ENCODE data around the gene PPME1. TPM values are rescaled to one million over a fixed set of nuclear protein-coding genes. Genes with fewer than 3 reads are reported as not detected.
"Not testable (repeated sequence)": the region's sequence is repeated elsewhere in the genome, so short reads cannot be mapped to it uniquely, and the experiment has no call there.

Gene PPME1
- total and polyA plus RNA-seq, 2 experiments from 2014 or later = 43.6 to 62.1 TPM

DNA sequence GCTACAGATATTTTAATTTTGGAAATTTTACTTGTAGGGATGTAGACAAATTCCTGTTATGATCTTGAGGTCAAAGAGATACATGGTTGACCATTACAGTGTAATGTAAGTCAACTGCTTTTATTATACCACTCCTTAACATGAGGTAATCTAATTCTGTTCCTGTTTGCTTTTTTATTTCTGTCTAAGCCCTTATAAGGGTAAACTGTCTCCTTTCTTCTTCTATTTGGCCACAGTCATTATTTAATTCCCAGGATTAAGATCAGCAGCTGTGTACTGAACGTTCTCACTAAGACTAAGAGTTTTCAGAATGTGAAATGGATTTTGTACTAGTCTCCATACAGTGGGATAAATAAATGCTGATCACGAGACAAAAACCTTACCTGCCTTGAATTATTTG is 33.1 kb upstream of the PPME1 start:
- H3F3A ChIP-seq (ENCODE audit: insufficient read depth) = peaks cover 36% of the 10 kb centered on the region
- H3K9ac ChIP-seq = no peak overlapping the region
- H3K9me2 ChIP-seq (ENCODE audit: insufficient read depth) = no peaks in the 10 kb centered on the region
- peak overlapping the region; percentile 42 for H3K4me3 ChIP-seq
- no peaks in the 10 kb centered on the region for H4K20me1 ChIP-seq (ENCODE audit: insufficient read depth)
- 0 out of 2 replicates have a peak, but pooled peaks cover 3% of the 10 kb centered on the region for H3K36me3 ChIP-seq (ENCODE audit: low read depth)
- no peak for TF ChIP-seq EZH2 (IDR thresholded peaks at IDR 0.05; ENCODE audit: insufficient read depth, poor library complexity, severe bottlenecking)
- TF ChIP-seq EZH2phosphoT487 (IDR thresholded peaks at IDR 0.05; ENCODE audit: insufficient read depth, low read depth) = no peak
- H3K4me2 ChIP-seq (ENCODE audit: unreplicated experiment) = peak overlapping the region; percentile 77
- WGBS, 2 experiments (ENCODE audit: low coverage in 1 of 2, low lambda C conversion rate in 2 of 2, missing lambda C conversion rate in 2 of 2) = 66 to 76% methylated on average over 2 of the region's 2 CpGs
- in situ Hi-C loops (cut with MboI) = no loop called here
- no peaks in the 10 kb centered on the region for H3K9me3 ChIP-seq (ENCODE audit: low read depth)
- peak overlapping the region; percentile 56 for H3K27ac ChIP-seq
- no peaks in the 10 kb centered on the region for H3K79me2 ChIP-seq (ENCODE audit: insufficient read depth)
- no peaks in the 10 kb centered on the region for H3K27me3 ChIP-seq (replicated peaks; ENCODE audit: insufficient read depth)
- peak; percentile 2 for DNase-seq
- peaks cover 53% of the 10 kb centered on the region for H3K4me1 ChIP-seq (ENCODE audit: insufficient read depth)
- H2AFZ ChIP-seq = 0 out of 2 replicates have a peak overlapping the region, but pooled peaks have one; percentile 4

DNA sequence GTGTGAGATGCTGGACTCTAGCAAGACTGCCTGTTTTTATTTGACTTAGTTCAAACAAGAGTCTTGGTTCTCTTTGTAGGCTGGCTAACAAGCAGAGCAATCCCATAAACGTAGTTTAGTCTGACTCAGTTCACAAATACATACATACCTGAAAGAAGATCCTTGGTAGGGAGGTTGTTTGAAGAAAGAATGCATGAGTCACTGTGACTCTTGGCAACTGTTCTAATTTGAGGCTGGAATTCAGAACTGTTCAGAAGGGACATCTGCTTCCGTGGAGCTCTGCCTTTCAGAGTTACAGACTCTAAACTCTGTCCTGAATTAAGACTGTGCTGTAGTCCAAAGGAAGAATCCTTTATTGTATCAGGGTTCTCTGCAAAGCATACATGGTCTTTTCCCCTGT is 32.5 kb upstream of the PPME1 start:
- Histone ChIP-seq H3K36me3 (ENCODE audit: low read depth) (0 out of 2 replicates have a peak, but pooled peaks cover 3% of the 10 kb centered on the region), H3F3A (ENCODE audit: insufficient read depth) (peaks cover 36% of the 10 kb centered on the region), H3K9me3 (ENCODE audit: low read depth) (no peaks in the 10 kb centered on the region), H3K4me1 (ENCODE audit: insufficient read depth) (peaks cover 53% of the 10 kb centered on the region), H3K4me3 (peak overlapping the region; percentile 42), H3K4me2 (ENCODE audit: unreplicated experiment) (peak overlapping the region; percentile 77), H3K9ac (peak overlapping the region; percentile 30), H3K27ac (peak overlapping the region; percentile 56), H2AFZ (peak overlapping the region; percentile 4; the same call in 1 of the 2 replicates), H3K9me2 (ENCODE audit: insufficient read depth) (no peaks in the 10 kb centered on the region), H4K20me1 (ENCODE audit: insufficient read depth) (no peaks in the 10 kb centered on the region), H3K79me2 (ENCODE audit: insufficient read depth) (no peaks in the 10 kb centered on the region), H3K27me3 (replicated peaks; ENCODE audit: insufficient read depth) (no peaks in the 10 kb centered on the region)
- peak; percentile 87 for DNase-seq
- no peak for TF ChIP-seq EZH2 (IDR thresholded peaks at IDR 0.05; ENCODE audit: insufficient read depth, poor library complexity, severe bottlenecking)
- no peak for TF ChIP-seq EZH2phosphoT487 (IDR thresholded peaks at IDR 0.05; ENCODE audit: insufficient read depth, low read depth)
- in situ Hi-C loops (cut with MboI) = no loop called here
- 0 to 5% methylated on average over 2 of the region's 2 CpGs for WGBS, 2 experiments (ENCODE audit: low coverage in 1 of 2, low lambda C conversion rate in 2 of 2, missing lambda C conversion rate in 2 of 2)

DNA sequence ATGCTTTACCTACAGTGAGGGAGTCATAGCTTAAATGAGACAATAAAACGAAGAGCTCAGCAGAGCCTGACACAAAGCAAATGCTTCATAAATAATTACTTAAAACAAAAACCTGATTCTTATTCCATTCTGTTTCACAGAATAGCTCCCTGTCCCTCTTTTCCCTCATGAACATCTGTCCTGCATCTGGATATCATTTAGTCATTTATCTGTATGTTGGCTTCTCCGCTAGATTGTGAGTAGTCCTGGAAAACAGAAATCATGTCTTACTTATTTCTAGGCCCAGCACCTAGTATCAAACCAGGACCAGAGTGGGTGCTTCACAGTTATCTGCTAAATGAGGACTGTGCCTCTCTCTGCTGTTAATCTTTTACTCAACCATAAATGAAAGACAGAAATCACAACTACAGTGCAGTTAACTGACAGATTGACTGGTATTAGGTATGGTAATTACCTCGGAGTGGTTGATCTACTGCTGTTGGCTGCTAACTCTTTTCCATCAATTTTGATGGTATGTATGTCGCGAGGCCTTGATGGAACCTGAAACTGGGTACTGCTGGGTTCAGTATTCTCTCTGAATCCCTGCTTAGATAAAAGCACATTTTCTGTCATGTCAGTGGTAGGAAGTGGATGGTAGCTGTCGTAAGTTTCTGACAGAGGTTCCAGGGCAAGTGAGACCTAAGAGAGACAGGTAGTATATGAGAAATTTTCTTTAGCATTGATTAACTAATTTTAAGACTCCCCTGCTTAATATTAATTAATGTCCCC is 31.8 kb upstream of the PPME1 start:
- no peaks in the 10 kb centered on the region for H4K20me1 ChIP-seq (ENCODE audit: insufficient read depth)
- peaks cover 53% of the 10 kb centered on the region for H3K4me1 ChIP-seq (ENCODE audit: insufficient read depth)
- H3K9me3 ChIP-seq (ENCODE audit: low read depth) = no peaks in the 10 kb centered on the region
- peak overlapping the region; percentile 4; the same call in 1 of the 2 replicates for H2AFZ ChIP-seq
- peaks cover 36% of the 10 kb centered on the region for H3F3A ChIP-seq (ENCODE audit: insufficient read depth)
- in situ Hi-C loops (cut with MboI) = no loop called here
- H3K4me3 ChIP-seq = peak overlapping the region; percentile 42
- H3K9ac ChIP-seq = peak overlapping the region; percentile 30
- H3K27me3 ChIP-seq (replicated peaks; ENCODE audit: insufficient read depth) = no peaks in the 10 kb centered on the region
- H3K4me2 ChIP-seq (ENCODE audit: unreplicated experiment) = peak overlapping the region; percentile 77
- no peaks in the 10 kb centered on the region for H3K9me2 ChIP-seq (ENCODE audit: insufficient read depth)
- 0 out of 2 replicates have a peak, but pooled peaks cover 3% of the 10 kb centered on the region for H3K36me3 ChIP-seq (ENCODE audit: low read depth)
- peak; percentile 39 for DNase-seq
- H3K79me2 ChIP-seq (ENCODE audit: insufficient read depth) = no peaks in the 10 kb centered on the region
- 55 to 58% methylated on average over 6 of the region's 6 CpGs for WGBS, 2 experiments (ENCODE audit: low coverage in 1 of 2, low lambda C conversion rate in 2 of 2, missing lambda C conversion rate in 2 of 2)
- no peak for TF ChIP-seq EZH2phosphoT487 (IDR thresholded peaks at IDR 0.05; ENCODE audit: insufficient read depth, low read depth)
- no peak for TF ChIP-seq EZH2 (IDR thresholded peaks at IDR 0.05; ENCODE audit: insufficient read depth, poor library complexity, severe bottlenecking)
- H3K27ac ChIP-seq = peak overlapping the region; percentile 56

DNA sequence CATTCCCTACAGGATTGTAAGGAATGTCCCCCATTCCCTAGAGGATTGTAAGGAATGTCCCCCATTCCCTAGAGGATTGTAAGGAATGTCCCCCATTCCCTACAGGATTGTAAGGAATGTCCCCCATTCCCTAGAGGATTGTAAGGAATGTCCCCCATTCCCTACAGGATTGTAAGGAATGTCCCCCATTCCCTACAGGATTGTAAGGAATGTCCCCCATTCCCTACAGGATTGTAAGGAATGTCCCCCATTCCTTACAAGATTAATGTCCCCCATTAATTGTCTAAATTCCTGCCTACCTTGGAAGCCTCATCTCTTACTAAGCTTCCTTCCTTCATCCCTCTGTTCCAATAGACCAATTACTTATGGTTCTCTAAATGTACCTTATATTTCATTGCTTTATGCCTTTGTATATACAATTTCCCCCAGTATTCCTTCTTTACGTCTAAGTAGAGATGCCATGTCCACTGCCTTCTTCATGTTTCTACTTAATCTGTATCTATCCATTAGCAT is 31.1 kb upstream of the PPME1 start:
- H2AFZ ChIP-seq; H4K20me1 ChIP-seq (ENCODE audit: insufficient read depth); H3K9me3 ChIP-seq (ENCODE audit: low read depth); H3K79me2 ChIP-seq (ENCODE audit: insufficient read depth); in situ Hi-C loops (cut with MboI); H3K4me2 ChIP-seq (ENCODE audit: unreplicated experiment); H3K27me3 ChIP-seq (replicated peaks; ENCODE audit: insufficient read depth); H3K9ac ChIP-seq; H3K27ac ChIP-seq; H3K4me3 ChIP-seq; H3K9me2 ChIP-seq (ENCODE audit: insufficient read depth); H3K36me3 ChIP-seq (ENCODE audit: low read depth); DNase-seq: not testable (repeated sequence)
- 100% methylated on average over 1 of the region's 1 CpG for WGBS, 2 experiments (ENCODE audit: low coverage in 1 of 2, low lambda C conversion rate in 2 of 2, missing lambda C conversion rate in 2 of 2)
- Histone ChIP-seq H3K4me1 (ENCODE audit: insufficient read depth) (peaks cover 51% of the 10 kb centered on the region), H3F3A (ENCODE audit: insufficient read depth) (peaks cover 36% of the 10 kb centered on the region)
